Calu3 (cell line): ENCODE results near the gene FGG. TPM values are rescaled to one million over a fixed set of nuclear protein-coding genes. Genes with fewer than 3 reads are reported as not detected.

ENCODE experiments used
- BruUV-seq: library from RNA; stranded (reverse); fragments of 400-500 nt; replicated peaks from 2 replicates; lab custom pipeline; 2021; lab: Mats Ljungman, UMichigan
- CTCF ChIA-PET: fragments of 300-600 bp; sonication (Branson Sonifier 250); formaldehyde crosslinking; loops from one replicate; lab custom pipeline; 2022; ENCODE audit warnings: antibody characterized with exemption; lab: Charles Lee
- DNase-seq: peaks from one replicate; pipeline ENCODE4 v3.0.0; 2022
- H3K27ac Mint-ChIP-seq: one replicate; pipeline ENCODE4 v1.8.0; 2022; ENCODE audit warnings: mixed read lengths; ENCODE audit not compliant: unreplicated experiment
- H3K27me3 Mint-ChIP-seq: one replicate; pipeline ENCODE4 v1.8.0; 2022; ENCODE audit warnings: mixed read lengths; ENCODE audit not compliant: unreplicated experiment
- H3K36me3 Mint-ChIP-seq: one replicate; pipeline ENCODE4 v1.8.0; 2022; ENCODE audit warnings: mild to moderate bottlenecking, moderate library complexity, mixed read lengths; ENCODE audit not compliant: insufficient read depth, unreplicated experiment
- H3K4me1 Mint-ChIP-seq: one replicate; pipeline ENCODE4 v1.8.0; 2022; ENCODE audit warnings: mild to moderate bottlenecking, low read depth, mixed read lengths; ENCODE audit not compliant: unreplicated experiment
- H3K4me3 Mint-ChIP-seq: one replicate; pipeline ENCODE4 v1.8.0; 2022; ENCODE audit warnings: mild to moderate bottlenecking, low read depth, moderate library complexity, mixed read lengths; ENCODE audit not compliant: unreplicated experiment
- H3K9me3 Mint-ChIP-seq: one replicate; pipeline ENCODE4 v1.8.0; 2022; ENCODE audit warnings: low read depth, mixed read lengths; ENCODE audit not compliant: unreplicated experiment
- intact Hi-C: fragments of 100-400 bp; cut with micrococcal nuclease; formaldehyde crosslinking; loops from one replicate; pipeline ENCODE4 v1.10.0; 2022; ENCODE audit not compliant: unreplicated experiment
- total RNA-seq: library from RNA; stranded (reverse); gene quantifications from 2 replicates; pipeline ENCODE4 v1.2.3, GENCODE V29; 2022
- TF ChIP-seq, protein P1 (sequence below): fragments of 200-600 bp; IDR thresholded peaks from one replicate; pipeline ENCODE4 v1.8.0; 2022; ENCODE audit warnings: antibody characterized with exemption; ENCODE audit not compliant: unreplicated experiment

FGG gene
- total RNA-seq, 1 experiment from 2014 or later: 0.24 TPM

- no peak overlapping the region for H3K27ac Mint-ChIP-seq
- no peak overlapping the region for H3K4me3 Mint-ChIP-seq
- H3K4me1 Mint-ChIP-seq: peaks cover 15% of the 10 kb centered on the region
- TF ChIP-seq, protein P1, sequence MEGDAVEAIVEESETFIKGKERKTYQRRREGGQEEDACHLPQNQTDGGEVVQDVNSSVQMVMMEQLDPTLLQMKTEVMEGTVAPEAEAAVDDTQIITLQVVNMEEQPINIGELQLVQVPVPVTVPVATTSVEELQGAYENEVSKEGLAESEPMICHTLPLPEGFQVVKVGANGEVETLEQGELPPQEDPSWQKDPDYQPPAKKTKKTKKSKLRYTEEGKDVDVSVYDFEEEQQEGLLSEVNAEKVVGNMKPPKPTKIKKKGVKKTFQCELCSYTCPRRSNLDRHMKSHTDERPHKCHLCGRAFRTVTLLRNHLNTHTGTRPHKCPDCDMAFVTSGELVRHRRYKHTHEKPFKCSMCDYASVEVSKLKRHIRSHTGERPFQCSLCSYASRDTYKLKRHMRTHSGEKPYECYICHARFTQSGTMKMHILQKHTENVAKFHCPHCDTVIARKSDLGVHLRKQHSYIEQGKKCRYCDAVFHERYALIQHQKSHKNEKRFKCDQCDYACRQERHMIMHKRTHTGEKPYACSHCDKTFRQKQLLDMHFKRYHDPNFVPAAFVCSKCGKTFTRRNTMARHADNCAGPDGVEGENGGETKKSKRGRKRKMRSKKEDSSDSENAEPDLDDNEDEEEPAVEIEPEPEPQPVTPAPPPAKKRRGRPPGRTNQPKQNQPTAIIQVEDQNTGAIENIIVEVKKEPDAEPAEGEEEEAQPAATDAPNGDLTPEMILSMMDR: no peak
- H3K27me3 Mint-ChIP-seq: no peaks in the 10 kb centered on the region
- no TSS peak for BruUV-seq
- DNase-seq: no peak
- H3K36me3 Mint-ChIP-seq: no peaks in the 10 kb centered on the region
- H3K9me3 Mint-ChIP-seq: no peaks in the 10 kb centered on the region
- CTCF ChIA-PET: no interaction called here
- intact Hi-C loops: no loop called here
Observed at GRCh38 chr4:154585369-154586018, 27.0 kb downstream of the FGG start.

DNA sequence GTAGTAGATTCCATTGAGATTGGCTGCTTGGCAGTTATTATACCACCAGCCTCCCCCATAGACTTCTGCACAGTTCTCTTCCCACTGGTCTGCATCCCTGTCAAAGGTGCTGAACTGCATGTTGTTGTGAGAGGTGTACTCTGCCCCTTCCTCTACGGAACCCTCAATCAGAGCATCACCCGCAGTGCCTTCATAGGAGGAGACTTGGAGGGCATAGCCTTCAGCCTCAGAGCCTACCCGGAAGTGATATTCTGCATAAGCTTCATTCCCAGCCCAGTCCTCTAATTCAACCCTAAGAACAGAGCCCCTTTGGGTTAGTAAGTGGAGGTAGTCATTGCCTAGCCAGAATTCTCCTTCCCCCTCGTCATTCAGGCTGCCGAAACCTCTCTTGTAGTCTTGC, 28.2 kb downstream of the FGG start:
- intact Hi-C loops: no loop called here
- no TSS peak for BruUV-seq
- no peaks in the 10 kb centered on the region for H3K27me3 Mint-ChIP-seq
- no peak for DNase-seq
- H3K4me1 Mint-ChIP-seq: peaks cover 3% of the 10 kb centered on the region
- no peak overlapping the region for H3K27ac Mint-ChIP-seq
- no peaks in the 10 kb centered on the region for H3K9me3 Mint-ChIP-seq
- H3K36me3 Mint-ChIP-seq: no peaks in the 10 kb centered on the region
- H3K4me3 Mint-ChIP-seq: no peak overlapping the region
- TF ChIP-seq, protein P1: no peak
- CTCF ChIA-PET: no interaction called here

DNA sequence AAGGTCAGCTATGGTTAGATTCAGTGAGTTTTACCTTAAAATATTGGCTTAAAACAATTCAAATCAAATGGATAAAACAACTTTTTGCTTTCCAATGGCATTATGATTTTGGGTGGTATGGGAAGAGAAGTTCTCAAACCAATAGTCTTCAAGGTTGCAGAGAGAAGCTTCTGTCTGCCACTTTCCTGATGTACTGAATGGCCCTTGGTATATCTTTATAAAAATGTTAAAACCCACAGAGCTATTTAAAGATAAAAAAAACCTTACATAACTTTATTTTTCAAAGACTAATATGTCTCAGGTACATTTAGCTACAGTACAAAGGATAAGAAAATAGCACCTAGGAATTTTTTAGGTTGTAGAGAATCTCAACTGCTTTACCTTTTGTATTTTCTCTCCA, 28.8 kb downstream of the FGG start:
- H3K9me3 Mint-ChIP-seq: no peaks in the 10 kb centered on the region
- H3K27me3 Mint-ChIP-seq: no peaks in the 10 kb centered on the region
- no peaks in the 10 kb centered on the region for H3K4me1 Mint-ChIP-seq
- no peak overlapping the region for H3K27ac Mint-ChIP-seq
- no peak for DNase-seq
- intact Hi-C loops: no loop called here
- H3K4me3 Mint-ChIP-seq: no peak overlapping the region
- CTCF ChIA-PET: interaction anchor here (0.8 kb wide), 1 partner anchor 11 kb away, joined by 3 read pairs; no protein-coding TSS in a partner anchor
- TF ChIP-seq, protein P1: no peak
- no TSS peak for BruUV-seq
- no peaks in the 10 kb centered on the region for H3K36me3 Mint-ChIP-seq

DNA sequence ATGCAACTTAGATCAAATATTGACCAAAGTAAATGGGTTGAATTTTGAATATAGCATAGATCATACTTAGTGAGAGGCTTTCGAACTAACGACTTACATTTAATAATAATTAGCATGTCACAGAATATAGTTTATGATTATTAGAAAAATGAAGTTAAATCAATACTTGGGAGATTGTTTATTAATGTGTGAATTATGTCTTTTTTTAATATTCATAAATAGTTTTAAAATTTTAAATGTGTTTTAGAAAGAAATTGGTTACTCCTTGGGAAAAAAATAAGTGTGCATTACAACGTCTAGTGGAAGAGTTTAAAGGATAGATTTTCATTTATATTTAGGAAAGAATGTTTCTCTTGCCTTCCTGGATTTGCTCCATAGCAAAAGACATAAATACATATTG, 29.2 kb downstream of the FGG start:
- Mint-ChIP-seq H3K27ac (no peak overlapping the region), H3K4me3 (no peak overlapping the region), H3K27me3 (no peaks in the 10 kb centered on the region), H3K36me3 (no peaks in the 10 kb centered on the region), H3K9me3 (no peaks in the 10 kb centered on the region), H3K4me1 (no peaks in the 10 kb centered on the region)
- intact Hi-C loops: no loop called here
- no peak for DNase-seq
- CTCF ChIA-PET: interaction anchor here (0.8 kb wide), 1 partner anchor 11 kb away, joined by 3 read pairs; no protein-coding TSS in a partner anchor
- no TSS peak for BruUV-seq
- TF ChIP-seq, protein P1: no peak
